ENCODE measurements around the gene CCDC187. TPM values are rescaled to one million over a fixed set of nuclear protein-coding genes. Genes with fewer than 3 reads are reported as not detected.

CCDC187 gene
- total and polyA plus RNA-seq, 4 donors, result 2.0 to 16.8 (median 6.8) TPM

DNA sequence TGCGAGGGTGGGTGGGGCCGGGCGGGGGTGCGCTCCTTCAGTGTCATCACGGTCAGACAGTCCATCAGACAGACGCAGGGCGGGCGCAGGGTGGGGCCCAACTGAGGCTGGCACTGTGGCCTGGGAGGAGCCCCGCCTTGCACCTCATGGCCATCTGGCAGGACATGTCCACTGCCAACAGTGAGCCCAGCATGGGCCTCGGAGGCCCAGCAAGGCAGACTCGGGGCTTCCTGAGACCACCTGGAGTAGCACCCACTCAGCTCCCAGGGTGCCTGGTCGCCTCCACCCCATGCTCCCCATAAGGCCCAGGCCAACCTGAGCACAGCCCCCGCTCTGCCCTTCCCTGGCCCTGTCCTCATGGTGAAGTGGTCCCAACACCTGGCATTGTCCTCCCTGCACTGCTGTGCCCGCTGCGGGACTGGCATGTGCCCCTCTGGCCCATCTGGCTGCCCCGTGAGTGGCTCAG, 14.9 kb upstream of the CCDC187 start:
- no peak for DNase-seq
- 90 to 93% methylated on average over 15 to 16 of the region's 16 CpGs for WGBS, 2 donors
- H3K27me3 ChIP-seq (ENCODE audit: control insufficient read depth in 3 of 3, insufficient read depth in 3 of 3, low read length in 2 of 3), result no peaks in the 10 kb centered on the region

DNA sequence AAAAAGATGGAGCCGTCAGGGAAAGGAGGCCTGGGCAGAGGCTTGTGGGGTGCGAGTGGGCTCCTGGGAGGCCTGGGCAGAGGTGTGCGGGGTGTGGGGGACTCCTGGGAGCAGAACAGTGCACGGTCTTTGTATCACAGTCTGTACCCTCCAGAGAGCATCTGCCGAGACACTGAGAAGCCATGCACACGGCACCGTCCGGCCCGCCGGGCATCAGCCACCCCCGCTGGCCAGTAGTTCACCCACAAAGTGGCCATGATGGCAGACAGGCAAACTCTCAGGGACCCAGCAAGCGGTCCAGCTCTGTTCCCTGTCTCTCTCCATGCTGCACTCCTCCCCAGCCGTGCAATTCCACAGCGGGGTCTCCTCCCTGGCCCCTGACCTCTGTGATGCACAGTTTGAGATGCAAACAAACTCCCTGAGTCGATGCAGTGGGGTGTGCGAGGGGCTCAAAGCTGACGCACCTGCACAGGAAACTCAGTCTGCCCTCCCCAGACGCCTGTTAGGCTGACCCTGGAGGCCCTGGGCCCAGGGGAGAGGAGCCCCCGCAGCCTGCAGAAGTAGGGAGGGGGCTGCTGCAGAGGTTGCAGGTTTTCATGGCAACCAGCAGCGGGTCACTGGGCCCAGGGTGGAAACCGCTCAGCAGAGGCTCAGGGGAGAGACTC, 14.3 kb upstream of the CCDC187 start:
- no peak for DNase-seq

More for the DNA sequence above, 14.9 kb upstream of the CCDC187 start:
- H3K9ac ChIP-seq (ENCODE audit: insufficient read depth in 1 of 2, low read length in 2 of 2), result no peak overlapping the region
- TF ChIP-seq, protein P1, sequence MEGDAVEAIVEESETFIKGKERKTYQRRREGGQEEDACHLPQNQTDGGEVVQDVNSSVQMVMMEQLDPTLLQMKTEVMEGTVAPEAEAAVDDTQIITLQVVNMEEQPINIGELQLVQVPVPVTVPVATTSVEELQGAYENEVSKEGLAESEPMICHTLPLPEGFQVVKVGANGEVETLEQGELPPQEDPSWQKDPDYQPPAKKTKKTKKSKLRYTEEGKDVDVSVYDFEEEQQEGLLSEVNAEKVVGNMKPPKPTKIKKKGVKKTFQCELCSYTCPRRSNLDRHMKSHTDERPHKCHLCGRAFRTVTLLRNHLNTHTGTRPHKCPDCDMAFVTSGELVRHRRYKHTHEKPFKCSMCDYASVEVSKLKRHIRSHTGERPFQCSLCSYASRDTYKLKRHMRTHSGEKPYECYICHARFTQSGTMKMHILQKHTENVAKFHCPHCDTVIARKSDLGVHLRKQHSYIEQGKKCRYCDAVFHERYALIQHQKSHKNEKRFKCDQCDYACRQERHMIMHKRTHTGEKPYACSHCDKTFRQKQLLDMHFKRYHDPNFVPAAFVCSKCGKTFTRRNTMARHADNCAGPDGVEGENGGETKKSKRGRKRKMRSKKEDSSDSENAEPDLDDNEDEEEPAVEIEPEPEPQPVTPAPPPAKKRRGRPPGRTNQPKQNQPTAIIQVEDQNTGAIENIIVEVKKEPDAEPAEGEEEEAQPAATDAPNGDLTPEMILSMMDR (IDR thresholded peaks at IDR 0.05; ENCODE audit: control extremely low read depth, extremely low read depth), result no peak
- H3K4me1 ChIP-seq (ENCODE audit: control insufficient read depth in 5 of 5, insufficient read depth in 5 of 5, low read length in 5 of 5), result peaks cover 0 to 2% (median under 1%) of the 10 kb centered on the region in 5 donors
- H3K4me3 ChIP-seq, result no peak overlapping the region
- H3K36me3 ChIP-seq (ENCODE audit: control insufficient read depth in 4 of 4, insufficient read depth in 4 of 4, low read length in 4 of 4), result no peaks in the 10 kb centered on the region
- peaks cover 0 to 8% (median 0%) of the 10 kb centered on the region in 4 donors for H3K9me3 ChIP-seq (ENCODE audit: control insufficient read depth in 4 of 4, insufficient read depth in 3 of 4, low read length in 3 of 4)
- no peak overlapping the region for H3K27ac ChIP-seq (ENCODE audit: low read depth in 1 of 2, low read length in 1 of 2)
- ATAC-seq (ENCODE audit: insufficient read depth, low FRiP score), result no peak

DNA sequence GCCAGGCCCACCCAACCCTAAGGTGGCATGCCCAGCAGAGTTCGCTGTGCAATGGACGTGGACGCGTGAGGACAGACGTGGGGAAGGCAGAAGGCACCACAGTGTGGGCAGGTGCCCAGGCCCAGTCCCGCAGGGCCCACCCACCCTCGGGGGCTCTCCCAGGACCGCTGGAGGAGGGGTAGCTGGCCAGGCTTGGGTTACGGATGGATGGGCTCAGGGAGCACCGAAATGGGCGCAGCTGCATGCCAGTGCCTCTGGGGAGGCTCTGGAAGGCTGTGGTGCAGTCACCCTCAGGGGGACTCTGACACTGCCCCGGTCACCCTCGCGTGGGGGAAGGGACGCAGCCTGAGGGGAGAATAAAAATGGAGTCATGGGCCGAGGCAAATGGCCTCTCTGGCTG, 13.8 kb upstream of the CCDC187 start:
- no peaks in the 10 kb centered on the region for H3K36me3 ChIP-seq (ENCODE audit: control insufficient read depth in 4 of 4, insufficient read depth in 4 of 4, low read length in 4 of 4)
- TF ChIP-seq, protein P1 (IDR thresholded peaks at IDR 0.05; ENCODE audit: control extremely low read depth, extremely low read depth), result no peak
- ATAC-seq (ENCODE audit: insufficient read depth, low FRiP score) (no peak), DNase-seq (no peak)
- 91 to 92% methylated on average over 16 of the region's 16 CpGs for WGBS, 2 donors
- H3K4me1 ChIP-seq (ENCODE audit: control insufficient read depth in 5 of 5, insufficient read depth in 5 of 5, low read length in 5 of 5), result no peaks in the 10 kb centered on the region
- peaks cover 0 to 8% (median 0%) of the 10 kb centered on the region in 4 donors for H3K9me3 ChIP-seq (ENCODE audit: control insufficient read depth in 4 of 4, insufficient read depth in 3 of 4, low read length in 3 of 4)
- no peaks in the 10 kb centered on the region for H3K27me3 ChIP-seq (ENCODE audit: control insufficient read depth in 3 of 3, insufficient read depth in 3 of 3, low read length in 2 of 3)
- no peak overlapping the region for H3K4me3 ChIP-seq
- H3K27ac ChIP-seq (ENCODE audit: low read depth in 1 of 2, low read length in 1 of 2), result no peak overlapping the region
- no peak overlapping the region for H3K9ac ChIP-seq (ENCODE audit: insufficient read depth in 1 of 2, low read length in 2 of 2)

More for the DNA sequence above, 14.3 kb upstream of the CCDC187 start:
- Histone ChIP-seq H3K9ac (ENCODE audit: insufficient read depth in 1 of 2, low read length in 2 of 2) (no peak overlapping the region), H3K4me3 (no peak overlapping the region), H3K27ac (ENCODE audit: low read depth in 1 of 2, low read length in 1 of 2) (no peak overlapping the region), H3K9me3 (ENCODE audit: control insufficient read depth in 4 of 4, insufficient read depth in 3 of 4, low read length in 3 of 4) (peaks cover 0 to 8% (median 0%) of the 10 kb centered on the region in 4 donors), H3K27me3 (ENCODE audit: control insufficient read depth in 3 of 3, insufficient read depth in 3 of 3, low read length in 2 of 3) (no peaks in the 10 kb centered on the region), H3K36me3 (ENCODE audit: control insufficient read depth in 4 of 4, insufficient read depth in 4 of 4, low read length in 4 of 4) (no peaks in the 10 kb centered on the region), H3K4me1 (ENCODE audit: control insufficient read depth in 5 of 5, insufficient read depth in 5 of 5, low read length in 5 of 5) (no peaks in the 10 kb centered on the region)
- TF ChIP-seq, protein P1 (IDR thresholded peaks at IDR 0.05; ENCODE audit: control extremely low read depth, extremely low read depth), result no peak
- 75 to 83% methylated on average over 21 of the region's 21 CpGs for WGBS, 2 donors
- ATAC-seq (ENCODE audit: insufficient read depth, low FRiP score), result no peak
